ENCODE results near the gene TMEM273. TPM values are rescaled to one million over a fixed set of nuclear protein-coding genes. Genes with fewer than 3 reads are reported as not detected.

TMEM273 gene
- total RNA-seq, 1 experiment from 2014 or later = not detected

GRCh38 chr10:49170632-49171325 lies 17.4 kb downstream of the TMEM273 start:
- Histone ChIP-seq H3K27me3 (ENCODE audit: insufficient read depth, low read length) (no peaks in the 10 kb centered on the region), H3K9me2 (ENCODE audit: insufficient read depth) (no peaks in the 10 kb centered on the region), H2AFZ (ENCODE audit: low read depth, low read length, poor library complexity, severe bottlenecking) (no peak overlapping the region), H4K20me1 (ENCODE audit: insufficient read depth) (no peaks in the 10 kb centered on the region), H3K9ac (ENCODE audit: low read length) (no peak overlapping the region), H3K9me3 (ENCODE audit: control insufficient read depth in 1 of 2, insufficient read depth in 1 of 2, low read depth in 1 of 2, low read length in 2 of 2) (no peaks in the 10 kb centered on the region), H3K27ac (ENCODE audit: low read depth, low read length) (no peak overlapping the region), H3K4me1 (ENCODE audit: control insufficient read depth in 1 of 2, insufficient read depth in 2 of 2, low read length in 2 of 2) (no peaks in the 10 kb centered on the region), H3K4me2 (ENCODE audit: low read length) (no peak overlapping the region), H3K36me3 (ENCODE audit: control insufficient read depth in 1 of 2, insufficient read depth in 2 of 2, low read length in 2 of 2) (no peaks in the 10 kb centered on the region), H3K4me3 (replicated peaks in 1 of 2; ENCODE audit: low read depth in 1 of 2, low read length in 2 of 2) (no peak overlapping the region), H3K79me2 (ENCODE audit: insufficient read depth, low read length) (no peaks in the 10 kb centered on the region)
- no peak for ATAC-seq
- ChIA-PET RAD21 (ENCODE audit: low non-redundant PET in 1 of 2, low total read pairs in 2 of 2, uncharacterized antibody in 2 of 2, unreplicated experiment in 2 of 2) (no interaction called here), POLR2A (no interaction called here), CTCF (no interaction called here)
- no TSS peak for BruUV-seq (replicated peaks)
- no peak for DNase-seq (ENCODE audit: low read depth, low spot score)
- TF ChIP-seq EZH2phosphoT487 (IDR thresholded peaks at IDR 0.05; ENCODE audit: borderline replicate concordance) (no peak), ZNF274 (IDR thresholded peaks at IDR 0.05; ENCODE audit: low read depth, low read length) (no peak), SIN3A (IDR thresholded peaks at IDR 0.05; ENCODE audit: low read depth) (no peak), JUND (IDR thresholded peaks at IDR 0.05) (no peak), ZFX (IDR thresholded peaks at IDR 0.05) (no peak), RAD21 (IDR thresholded peaks at IDR 0.05; ENCODE audit: low read depth) (no peak), CTCF (IDR thresholded peaks at IDR 0.05 in 2 of 3, conservative IDR thresholded peaks at IDR 0.05 in 1 of 3; ENCODE audit: borderline replicate concordance in 1 of 3, insufficient read depth in 1 of 3, low read depth in 2 of 3, low read length in 2 of 3) (no peak), CBX3 (IDR thresholded peaks at IDR 0.05; ENCODE audit: low read depth) (no peak), ATF3 (IDR thresholded peaks at IDR 0.05) (no peak), YY1 (IDR thresholded peaks at IDR 0.05; ENCODE audit: extremely low read depth, insufficient replicate concordance, low read depth, low read length) (no peak)
- intact Hi-C loops (cut with micrococcal nuclease) = no loop called here
